Activated T-helper 1 cell treated with Interleukin-2 at 50 U/mL for 16 hours (primary cell): ENCODE results near the gene TMTC1.

Source experiments
- DNase-seq: peaks from one replicate; pipeline ENCODE4 v3.0.0-alpha.2; 2020; ENCODE audit warnings: low read depth

TMTC1 gene

GRCh38 chr12:29780084-29780483, 3.7 kb downstream of the TMTC1 start:
- DNase-seq, result no peak

GRCh38 chr12:29778531-29778930, 5.2 kb downstream of the TMTC1 start:
- DNase-seq, result no peak

- DNase-seq, result no peak
These were observed 10.7 kb downstream of the TMTC1 start for GRCh38 chr12:29773076-29773475.

- DNase-seq, result no peak
These were observed 12.0 kb downstream of the TMTC1 start for GRCh38 chr12:29771786-29772185.

- DNase-seq, result no peak
These were observed 12.6 kb downstream of the TMTC1 start for GRCh38 chr12:29771165-29771564.

GRCh38 chr12:29769162-29769858, 14.4 kb downstream of the TMTC1 start:
- DNase-seq, result no peak

GRCh38 chr12:29768372-29768771, 15.4 kb downstream of the TMTC1 start:
- DNase-seq, result no peak

GRCh38 chr12:29763301-29763683, 20.4 kb downstream of the TMTC1 start:
- DNase-seq, result no peak

GRCh38 chr12:29762637-29763300, 21.0 kb downstream of the TMTC1 start:
- DNase-seq, result no peak

- no peak for DNase-seq
These were observed 23.8 kb downstream of the TMTC1 start for GRCh38 chr12:29759950-29760349.

- DNase-seq, result no peak
These were observed 26.9 kb downstream of the TMTC1 start for GRCh38 chr12:29756741-29757390.

- DNase-seq, result no peak
These were observed 29.2 kb downstream of the TMTC1 start for GRCh38 chr12:29754235-29755189.

GRCh38 chr12:29752121-29752520, 31.6 kb downstream of the TMTC1 start:
- no peak for DNase-seq

- no peak for DNase-seq
These were observed 32.1 kb downstream of the TMTC1 start for GRCh38 chr12:29751676-29752075.

GRCh38 chr12:29750928-29751220, 32.9 kb downstream of the TMTC1 start:
- no peak for DNase-seq

GRCh38 chr12:29750131-29750927, 33.4 kb downstream of the TMTC1 start:
- DNase-seq, result no peak

GRCh38 chr12:29744365-29744764, 39.4 kb downstream of the TMTC1 start:
- DNase-seq, result no peak

GRCh38 chr12:29743801-29744200, 39.9 kb downstream of the TMTC1 start:
- no peak for DNase-seq

- DNase-seq, result no peak
These were observed 40.7 kb downstream of the TMTC1 start for GRCh38 chr12:29743077-29743476.

- DNase-seq, result no peak
These were observed 41.1 kb downstream of the TMTC1 start for GRCh38 chr12:29742646-29743045.
